NOMO-1 treated with DMSO at 0.1 percent for 48 hours (cell line): ENCODE results near the gene FAP.
A peak's percentile ranks its signal among the peaks of the same experiment; 100 is the strongest.

Source experiments
- DNase-seq: peaks from one replicate; lab custom pipeline; 2025; ENCODE audit not compliant: unreplicated experiment; lab: John Stamatoyannopoulos, UW

Gene FAP

DNA sequence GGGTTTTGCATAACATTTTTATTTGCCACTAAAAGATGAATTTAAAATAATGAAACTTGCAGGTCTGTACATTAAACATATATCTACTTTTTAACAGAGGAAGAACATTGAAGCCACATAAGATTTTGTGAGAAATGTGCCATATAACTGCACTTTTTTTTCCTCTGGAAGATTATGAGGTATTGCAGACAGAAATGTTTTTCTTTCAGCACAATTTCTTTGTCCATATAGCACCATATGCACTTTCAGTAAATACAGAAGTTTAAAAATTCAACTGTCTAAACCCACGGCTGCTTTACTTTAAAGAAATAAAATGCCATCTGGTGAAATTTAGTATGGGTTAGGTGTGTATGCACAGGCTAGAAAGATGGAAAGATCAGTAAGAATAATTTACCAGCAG lies 470 bp upstream of the FAP start:
- no peak for DNase-seq

DNA sequence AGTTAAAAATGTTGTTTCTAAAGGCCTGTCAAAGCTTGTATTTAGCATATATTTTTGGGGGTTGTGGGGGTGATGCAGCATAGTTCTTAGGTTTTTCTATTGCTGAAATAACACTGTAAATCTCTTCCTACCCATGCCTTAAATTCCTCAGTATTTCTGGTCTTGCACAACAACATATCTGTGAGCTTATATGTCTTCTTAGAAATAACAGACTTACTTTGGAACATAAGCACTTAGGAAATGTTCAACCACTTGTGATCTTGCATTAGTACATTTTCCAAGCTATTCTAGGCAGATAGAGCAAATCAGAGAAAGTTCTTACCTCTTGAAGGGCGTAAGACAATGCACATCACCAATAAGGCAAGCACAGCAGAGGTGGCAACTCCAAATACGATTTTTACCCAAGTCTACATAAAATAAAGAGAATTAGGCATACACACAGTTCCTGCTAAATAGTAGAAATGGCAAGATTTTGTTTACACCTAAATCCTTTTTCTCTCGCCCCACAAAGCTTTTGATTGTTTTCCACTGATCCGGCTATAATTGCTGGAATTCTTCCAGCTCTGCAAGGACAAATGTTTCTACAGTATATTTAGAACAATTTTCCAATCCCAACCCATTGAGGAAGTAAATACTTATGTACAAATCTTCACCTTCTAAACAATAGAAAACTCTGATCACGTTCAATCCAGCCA lies 512 bp downstream of the FAP start:
- no peak for DNase-seq

DNA sequence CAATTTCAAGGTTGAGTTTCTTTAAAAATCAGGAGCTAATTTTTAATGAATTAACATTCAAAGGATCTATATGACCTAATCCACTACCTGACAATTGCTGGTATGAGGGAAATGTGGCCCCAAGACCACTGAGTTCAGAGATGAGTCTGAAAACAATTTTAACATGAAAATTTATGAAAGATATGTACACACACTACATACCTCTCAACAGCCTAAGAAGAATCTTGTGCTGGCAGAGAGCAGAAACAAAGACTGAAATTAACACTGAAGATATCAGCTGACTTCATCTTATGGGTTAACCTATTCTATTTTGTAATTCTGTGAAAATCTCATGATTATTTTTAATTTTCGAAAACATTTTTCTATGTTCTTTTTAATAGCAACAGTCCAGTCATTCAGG lies 1.7 kb downstream of the FAP start:
- DNase-seq = no peak

DNA sequence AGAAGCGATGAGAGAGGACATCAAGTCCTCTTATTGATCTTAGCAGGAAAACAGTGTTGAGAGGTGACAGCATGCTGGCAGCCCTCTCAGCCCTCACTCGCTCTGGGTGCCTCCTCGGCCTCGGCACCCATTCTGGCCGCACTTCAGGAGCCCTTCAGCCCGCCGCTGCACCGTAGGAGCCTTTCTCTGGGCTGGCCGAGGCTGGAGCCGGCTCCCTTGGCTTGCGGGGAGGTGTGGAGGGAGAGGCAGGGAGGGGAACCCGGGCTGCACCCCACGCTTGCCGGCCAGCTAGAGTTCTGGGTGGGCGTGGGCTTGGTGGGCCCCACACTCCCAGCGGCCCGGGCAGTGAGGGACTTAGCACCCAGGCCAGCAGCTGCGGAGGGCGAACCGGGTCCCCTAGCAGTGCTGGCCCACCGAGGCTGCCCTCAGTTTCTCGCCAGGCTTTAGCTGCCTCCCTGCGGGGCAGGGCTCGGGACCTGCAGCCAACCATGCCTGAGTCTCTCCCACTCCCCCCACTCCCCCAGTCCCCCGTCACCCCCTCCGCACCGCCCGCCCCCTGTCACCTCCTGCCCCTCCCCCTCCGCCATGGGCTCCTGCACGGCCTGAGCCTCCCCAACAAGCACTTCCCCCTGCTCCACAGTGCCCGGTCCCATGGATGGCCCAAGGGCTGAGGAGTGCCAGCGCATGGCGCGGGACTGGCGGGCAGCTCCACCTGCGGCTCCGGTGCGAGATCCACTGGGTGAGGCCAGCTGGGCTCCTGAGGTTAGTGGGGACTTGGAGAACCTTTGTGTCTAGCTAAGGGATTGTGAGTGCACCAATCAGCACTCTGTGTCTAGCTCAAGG lies 8.4 kb downstream of the FAP start:
- DNase-seq = no peak

DNA sequence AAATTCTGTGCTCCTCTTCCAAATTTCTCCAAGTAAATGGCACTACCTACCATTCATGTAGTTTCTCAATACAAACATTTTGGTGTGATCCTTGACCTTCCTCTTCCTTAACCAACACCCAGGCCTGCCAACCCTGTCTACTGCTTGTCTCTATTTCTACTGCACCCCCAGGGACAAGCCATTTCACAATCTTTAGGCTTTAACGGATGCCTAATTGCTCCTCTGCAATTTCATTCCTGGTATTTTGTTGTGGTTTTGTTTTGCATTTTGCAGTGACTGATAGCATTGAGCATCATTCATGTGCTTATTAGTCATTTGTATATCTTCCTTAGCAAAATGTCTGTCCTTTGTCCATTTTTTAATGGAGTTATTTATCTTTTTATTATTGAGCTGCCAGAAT lies 10.0 kb downstream of the FAP start:
- DNase-seq = peak; percentile 69

DNA sequence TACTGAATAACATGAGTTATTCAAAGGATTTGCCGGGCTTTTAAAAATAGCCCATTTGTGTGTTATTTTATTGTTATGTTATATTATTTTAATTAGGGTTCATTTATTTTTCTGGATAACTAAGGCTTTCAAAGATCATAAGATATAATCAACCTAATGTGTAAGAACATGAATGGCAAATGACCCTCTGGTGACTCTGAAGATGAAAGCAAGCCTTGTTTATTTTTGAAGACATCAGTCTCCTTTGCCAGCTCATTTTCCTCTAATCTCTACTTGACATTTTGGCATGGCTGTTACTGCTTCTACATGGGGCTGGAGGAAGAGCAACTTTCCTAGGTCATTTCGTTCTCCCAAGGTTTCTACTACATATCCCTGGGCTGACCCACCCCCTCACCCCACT lies 10.6 kb downstream of the FAP start:
- no peak for DNase-seq

DNA sequence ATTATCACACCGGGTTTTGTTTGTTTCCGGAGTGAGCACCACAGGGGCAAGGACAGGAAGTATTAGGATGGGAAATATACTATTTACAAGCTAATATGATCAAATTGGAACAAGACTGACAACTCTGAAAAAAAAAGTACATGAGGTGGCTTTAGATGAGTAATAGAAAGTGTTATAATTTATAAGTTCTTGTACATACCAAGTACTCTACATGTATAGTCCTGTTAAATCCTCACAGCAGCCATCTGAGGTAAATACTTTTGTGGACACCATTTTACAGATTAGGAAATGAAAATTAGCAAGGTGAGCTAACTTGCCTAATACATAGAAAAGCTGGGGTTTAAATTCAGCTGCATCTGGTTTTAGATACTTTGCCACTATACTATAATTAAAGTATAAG lies 11.2 kb downstream of the FAP start:
- DNase-seq = no peak

DNA sequence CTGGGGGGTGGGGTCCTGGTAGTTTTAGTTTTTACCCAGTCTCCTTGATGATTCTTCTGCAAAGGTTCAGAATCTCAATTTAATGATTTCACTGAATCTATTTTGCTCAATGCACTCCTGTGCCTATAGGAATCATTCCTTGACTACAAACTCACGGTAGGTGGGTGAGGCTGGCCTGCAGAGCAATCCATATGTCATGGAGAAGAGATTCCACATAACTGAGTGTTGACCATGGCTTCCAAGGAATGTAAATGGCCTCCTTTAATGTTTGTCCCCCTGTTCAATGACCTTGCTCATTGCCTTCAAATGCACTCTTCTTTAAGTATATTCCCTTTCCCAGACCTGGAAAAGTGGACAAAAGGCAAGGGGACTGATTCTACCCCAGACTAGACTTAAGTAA lies 12.5 kb downstream of the FAP start:
- DNase-seq = no peak

DNA sequence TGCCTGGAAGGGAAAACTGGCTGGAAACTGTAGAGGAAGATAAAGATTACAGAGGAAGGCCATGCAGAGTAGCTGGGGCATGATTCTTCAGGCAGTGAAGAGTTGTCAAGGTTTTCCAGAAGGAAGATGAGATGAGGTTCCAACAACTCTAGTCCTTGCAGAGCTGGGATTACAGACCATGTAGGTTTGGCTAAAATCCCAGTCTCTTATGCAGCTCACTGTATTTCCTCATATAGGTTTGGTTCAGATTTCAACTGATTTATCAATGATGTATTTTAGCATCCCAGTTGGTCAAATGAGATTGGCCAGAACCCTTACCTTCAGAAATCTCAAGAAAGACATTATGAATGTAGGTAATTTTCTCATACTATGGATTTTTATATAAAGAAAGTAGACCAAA lies 16.4 kb downstream of the FAP start:
- no peak for DNase-seq

DNA sequence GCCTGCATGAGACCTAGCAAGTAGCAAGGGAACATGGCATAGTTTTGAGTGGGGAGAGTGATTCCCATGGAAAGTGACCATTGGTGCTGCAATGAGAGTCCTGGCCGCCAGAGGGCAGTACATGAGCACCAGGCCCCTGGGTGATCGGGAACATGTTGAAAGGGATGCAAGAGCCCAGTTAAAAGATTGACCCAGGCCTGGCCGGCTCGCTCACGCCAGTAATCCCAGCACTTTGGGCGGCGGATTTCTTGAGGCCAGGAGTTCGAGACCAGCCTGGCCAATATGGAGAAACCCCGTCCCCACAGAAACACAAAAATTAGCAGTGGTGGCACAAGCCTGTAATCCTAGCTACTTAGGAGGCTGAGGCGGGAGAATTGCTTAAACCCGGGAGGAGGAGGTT lies 22.2 kb downstream of the FAP start:
- peak; percentile 60 for DNase-seq

DNA sequence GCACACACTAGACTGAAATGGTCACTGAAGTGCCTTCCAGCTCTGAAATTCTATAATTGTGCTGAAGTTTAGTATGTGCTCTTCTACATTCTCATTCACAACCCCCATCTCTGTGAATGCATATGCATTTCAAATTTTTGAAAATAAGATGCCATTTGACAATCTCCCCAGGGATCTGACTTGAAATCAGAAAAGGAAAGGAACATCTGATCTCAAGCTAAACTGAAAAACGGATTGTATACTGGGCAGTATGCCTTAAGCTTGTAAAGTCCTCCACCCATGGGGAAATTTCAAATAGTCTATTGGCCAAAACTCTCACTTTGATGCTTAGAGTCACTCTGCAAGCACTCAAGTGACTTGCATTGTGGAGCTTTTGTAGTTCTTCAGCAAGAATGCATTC lies 22.9 kb downstream of the FAP start:
- DNase-seq = no peak

DNA sequence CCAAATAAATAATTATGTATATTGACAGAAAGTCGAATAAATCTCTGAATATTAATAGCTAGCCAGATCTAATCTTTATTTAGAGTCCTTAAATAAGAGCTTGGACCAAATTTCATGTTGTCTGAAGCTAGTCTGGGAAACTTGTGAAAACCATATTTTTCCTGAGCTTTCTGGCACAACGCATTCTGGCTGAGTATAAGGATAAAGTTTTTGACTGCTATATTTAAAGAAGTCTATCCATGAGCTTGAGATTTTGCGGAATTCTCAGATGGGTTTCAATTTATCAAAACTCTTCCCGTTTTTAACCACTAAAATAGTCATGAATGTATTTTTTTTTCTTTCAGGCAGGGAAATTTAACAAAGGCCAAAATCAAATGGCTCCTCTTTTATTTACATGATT lies 23.8 kb downstream of the FAP start:
- no peak for DNase-seq

DNA sequence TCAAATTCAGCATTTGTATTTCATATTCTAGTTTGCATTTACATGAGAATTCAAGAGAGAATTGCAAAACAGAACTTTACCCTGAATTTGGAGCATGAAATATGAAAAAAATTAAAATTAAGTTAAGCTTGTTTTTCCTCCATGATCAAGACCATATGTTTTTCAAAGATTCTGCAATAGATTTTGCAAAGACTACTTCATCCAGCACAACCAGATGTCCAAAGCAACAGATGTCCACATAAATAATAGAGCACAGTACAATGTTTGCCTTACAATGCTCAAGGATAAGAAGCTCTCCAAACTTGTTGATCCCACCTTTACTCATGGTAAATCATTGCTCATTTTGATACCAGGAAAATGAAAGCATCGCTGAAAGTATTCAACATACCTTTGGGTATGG lies 25.6 kb downstream of the FAP start:
- no peak for DNase-seq

DNA sequence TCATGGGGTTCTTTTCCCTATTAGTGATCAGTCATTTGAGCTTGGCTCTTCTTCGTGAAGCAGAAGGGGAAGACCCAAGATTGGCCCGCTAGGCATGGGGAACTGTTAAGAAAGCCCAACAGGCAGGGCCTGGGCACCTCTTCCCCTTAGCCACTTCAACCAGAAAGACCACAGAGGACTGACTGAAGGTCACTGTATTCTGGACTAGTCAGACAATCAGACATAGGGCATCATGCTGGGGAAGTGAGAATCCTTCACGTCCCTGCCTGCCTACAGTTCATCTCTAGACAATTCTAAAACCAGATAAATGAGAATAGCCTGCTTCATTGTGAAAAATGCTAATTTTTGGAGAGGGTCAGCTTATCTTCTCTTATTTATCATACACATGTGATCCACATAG lies 28.1 kb downstream of the FAP start:
- DNase-seq = no peak

DNA sequence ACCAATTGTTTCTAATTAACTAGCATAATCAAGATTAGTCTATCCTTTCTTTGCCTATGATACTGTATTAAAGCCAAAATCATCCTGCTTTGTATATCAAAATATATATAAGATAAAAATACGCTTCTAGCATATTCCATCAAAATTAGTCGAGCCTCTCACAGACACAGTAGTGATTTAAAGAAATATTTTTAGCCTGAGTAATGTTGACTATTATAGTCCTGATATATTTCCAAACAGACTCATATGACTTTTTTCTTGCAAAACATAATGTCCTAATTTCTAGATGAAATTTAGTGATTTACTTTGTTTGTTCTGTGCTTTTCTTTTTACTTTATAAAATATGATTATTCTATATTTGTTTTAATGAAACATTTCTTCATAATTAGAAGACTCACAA lies 30.9 kb downstream of the FAP start:
- no peak for DNase-seq

DNA sequence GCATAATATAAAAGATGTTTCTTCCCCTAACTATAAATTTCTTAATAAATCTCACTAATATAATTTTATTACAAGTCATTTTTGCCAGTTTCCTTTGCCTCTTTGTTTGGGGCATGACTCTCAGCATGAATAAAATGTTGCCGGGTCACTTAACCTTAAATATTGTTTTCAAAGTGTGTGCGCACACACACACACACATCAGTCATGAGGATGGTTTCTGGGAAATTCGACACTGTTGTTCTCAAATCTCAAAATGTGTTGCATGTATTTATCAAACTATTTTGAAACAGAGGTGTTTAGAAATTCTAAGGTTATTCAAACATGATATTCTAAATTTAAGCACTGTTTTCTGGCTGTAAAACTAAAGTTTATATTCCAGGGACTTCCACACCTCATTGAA lies 31.5 kb downstream of the FAP start:
- no peak for DNase-seq

DNA sequence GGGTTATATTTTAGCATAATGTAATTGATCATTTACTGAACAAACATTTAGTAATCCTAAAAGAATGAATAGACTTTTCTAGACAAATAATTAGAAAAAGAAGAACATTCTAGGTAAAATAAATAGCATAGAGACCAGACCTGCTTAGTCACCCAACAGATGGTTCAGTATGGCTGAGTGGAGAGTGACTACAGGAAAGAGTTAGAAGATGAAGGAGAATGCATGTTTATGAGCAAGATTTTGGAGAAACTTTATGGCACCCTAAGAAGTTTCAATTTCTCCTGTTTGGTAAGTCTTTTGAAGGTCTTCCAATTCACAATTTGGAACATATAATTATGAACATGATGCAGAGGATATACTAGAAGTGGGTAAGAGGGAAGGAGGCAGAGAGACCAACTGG lies 32.9 kb downstream of the FAP start:
- no peak for DNase-seq

DNA sequence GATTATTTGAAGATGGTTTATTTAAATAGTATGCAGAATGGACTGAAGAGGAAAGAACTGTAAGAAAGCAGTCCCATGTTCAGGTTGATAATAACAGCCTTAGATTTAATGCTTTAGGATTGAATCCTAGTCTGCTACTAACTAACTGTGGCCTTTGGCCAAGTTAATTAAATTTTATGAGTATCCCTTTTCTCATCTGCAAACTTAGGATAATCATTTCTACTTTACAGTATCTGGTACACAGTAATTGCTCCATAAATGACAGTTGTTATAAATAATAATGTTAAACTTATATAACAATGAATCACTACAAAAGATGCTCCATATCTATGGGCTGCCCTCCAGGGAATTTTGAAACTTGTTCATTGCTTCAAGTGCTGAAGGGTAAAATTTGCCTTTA lies 41.0 kb downstream of the FAP start:
- DNase-seq = no peak

DNA sequence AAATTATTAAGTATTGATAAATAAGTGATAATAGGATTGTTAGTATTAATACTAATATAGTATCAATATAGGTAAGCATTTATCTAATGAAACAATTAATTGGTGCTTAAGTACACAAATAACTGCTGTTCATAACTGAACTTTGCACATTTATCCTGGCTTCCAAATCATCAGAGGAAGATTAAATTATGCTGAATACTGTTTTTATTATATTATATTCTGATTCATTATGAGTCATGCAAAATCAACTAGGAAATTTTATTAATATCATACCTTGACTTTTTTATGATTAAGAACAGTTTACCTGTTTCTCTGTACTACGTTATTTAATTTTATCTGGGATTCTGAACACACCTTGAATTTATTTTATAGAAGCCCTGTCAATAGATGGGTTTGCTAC lies 42.6 kb downstream of the FAP start:
- DNase-seq = no peak

DNA sequence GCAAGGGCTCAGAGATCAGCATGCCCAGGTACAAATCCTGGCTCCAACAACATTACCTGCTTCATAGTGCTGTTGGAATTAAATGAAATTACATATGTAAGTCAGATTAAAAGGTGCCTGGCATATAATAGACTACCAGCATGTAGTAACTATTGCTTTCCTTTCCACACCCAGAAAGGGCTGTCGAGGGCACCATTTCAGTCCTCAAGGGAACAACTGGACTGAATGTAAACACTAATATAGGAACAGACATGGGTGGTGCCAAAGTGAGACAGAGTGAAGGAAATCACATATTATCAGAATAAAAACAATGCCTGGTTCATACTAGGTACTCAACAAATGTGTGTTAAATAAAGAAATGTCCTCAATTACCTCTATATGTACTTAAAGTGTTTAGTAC lies 43.3 kb downstream of the FAP start:
- no peak for DNase-seq

DNA sequence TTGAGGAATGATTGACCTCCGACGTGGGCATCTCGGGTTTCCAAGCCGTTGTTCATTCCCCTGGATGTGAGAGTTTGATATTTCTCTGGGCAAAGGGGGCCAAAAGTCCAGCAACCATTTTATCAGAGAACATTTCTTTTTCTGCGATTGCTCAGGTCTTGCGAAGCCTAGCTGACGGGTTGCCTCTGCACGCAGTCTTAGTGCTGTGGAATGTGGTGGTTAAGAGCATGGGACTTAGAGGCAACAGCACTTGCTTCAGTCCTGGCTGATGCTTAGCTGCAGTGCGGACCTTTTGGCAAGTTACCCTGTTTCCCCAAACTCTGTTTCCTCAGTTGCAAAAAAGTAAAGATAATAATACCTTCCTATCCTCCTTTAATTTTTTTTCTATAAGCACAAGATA lies 45.0 kb downstream of the FAP start:
- no peak for DNase-seq

DNA sequence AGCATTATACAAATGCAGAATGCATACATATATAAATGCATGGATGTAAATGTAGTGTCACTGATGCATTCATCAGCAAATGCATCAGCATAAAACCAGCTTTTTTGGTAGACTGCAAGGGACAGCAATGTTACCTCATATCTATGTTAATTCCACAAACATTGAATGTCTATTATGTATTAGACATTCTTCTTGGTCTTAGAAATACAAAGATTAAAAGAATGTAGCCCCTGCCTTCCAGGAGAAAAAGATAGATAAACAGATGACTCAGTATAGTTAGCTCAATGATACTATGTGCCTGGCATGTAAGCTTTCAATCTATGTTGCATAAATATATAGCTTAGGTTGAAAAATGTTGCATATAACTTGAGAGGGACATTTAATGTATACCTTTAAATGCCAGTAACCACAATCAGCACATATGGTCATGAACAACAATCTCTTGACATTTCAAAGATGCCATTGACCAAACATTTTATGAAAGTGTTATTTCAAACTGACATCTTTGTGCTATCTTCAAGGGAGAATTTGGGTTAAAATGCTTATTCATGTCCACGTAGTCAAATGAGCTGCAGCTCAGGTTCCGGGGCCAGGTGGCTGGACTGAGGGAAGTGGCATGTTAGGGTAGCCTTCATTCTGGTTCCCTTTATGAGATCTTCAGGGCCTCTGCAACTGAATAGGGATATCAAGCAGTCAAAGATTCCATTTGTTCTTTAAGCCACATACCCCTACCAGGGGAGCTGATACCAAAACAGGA lies 46.0 kb downstream of the FAP start:
- DNase-seq = no peak
